ENCODE data around the gene CLOCK. TPM values are rescaled to one million over a fixed set of nuclear protein-coding genes. Genes with fewer than 3 reads are reported as not detected.

CLOCK gene
- total RNA-seq, 1 donor from 2014 or later, result 35.9 TPM

GRCh38 chr4:55507612-55508011, 39.1 kb downstream of the CLOCK start:
- peaks cover 42% of the 10 kb centered on the region for H3K79me2 ChIP-seq (ENCODE audit: low read depth)
- no peak overlapping the region for H3K4me2 ChIP-seq
- H3K36me3 ChIP-seq, result no peaks in the 10 kb centered on the region
- H3K9ac ChIP-seq, result no peak overlapping the region
- no peaks in the 10 kb centered on the region for H4K20me1 ChIP-seq (ENCODE audit: low read depth)
- no peaks in the 10 kb centered on the region for H3K4me1 ChIP-seq
- Mint-ChIP-seq H3K36me3 (peaks cover 34% of the 10 kb centered on the region), H3K4me3 (no peak overlapping the region), H3K27me3 (ENCODE audit: insufficient read depth, low read depth) (no peaks in the 10 kb centered on the region), H3K9me3 (peaks cover 6% of the 10 kb centered on the region), H3K4me1 (no peaks in the 10 kb centered on the region), H3K27ac (no peak overlapping the region)
- H3F3A ChIP-seq (ENCODE audit: low read depth), result no peaks in the 10 kb centered on the region
- no peak overlapping the region for H3K4me3 ChIP-seq
- no peaks in the 10 kb centered on the region for H3K27me3 ChIP-seq
- no peak for TF ChIP-seq CTCF (IDR thresholded peaks at IDR 0.05)
- no peak for DNase-seq (ENCODE audit: low spot score)
- no peak overlapping the region for H3K27ac ChIP-seq
- no peak overlapping the region for H2AFZ ChIP-seq (replicated peaks)
- no peaks in the 10 kb centered on the region for H3K9me3 ChIP-seq (ENCODE audit: low read depth)

- H3K27ac ChIP-seq, result no peak overlapping the region
Measured at GRCh38 chr4:55503169-55503568, 43.5 kb downstream of the CLOCK start.

GRCh38 chr4:55500072-55500471, 46.6 kb downstream of the CLOCK start:
- Mint-ChIP-seq H3K36me3 (peaks cover 41% of the 10 kb centered on the region), H3K4me1 (peaks cover 5% of the 10 kb centered on the region), H3K27me3 (ENCODE audit: insufficient read depth, low read depth) (peaks cover 2% of the 10 kb centered on the region), H3K4me3 (no peak overlapping the region), H3K27ac (no peak overlapping the region), H3K9me3 (peaks cover 9% of the 10 kb centered on the region)
- Histone ChIP-seq H3K9ac (no peak overlapping the region), H3K4me1 (peaks cover 12% of the 10 kb centered on the region), H3F3A (ENCODE audit: low read depth) (no peaks in the 10 kb centered on the region), H3K9me3 (ENCODE audit: low read depth) (no peaks in the 10 kb centered on the region), H3K4me3 (no peak overlapping the region), H3K36me3 (peaks cover 2% of the 10 kb centered on the region), H3K27ac (no peak overlapping the region), H3K4me2 (no peak overlapping the region), H3K79me2 (ENCODE audit: low read depth) (peaks cover 41% of the 10 kb centered on the region), H3K27me3 (no peaks in the 10 kb centered on the region), H4K20me1 (ENCODE audit: low read depth) (peaks cover 11% of the 10 kb centered on the region), H2AFZ (replicated peaks) (no peak overlapping the region)
- no peak for DNase-seq (ENCODE audit: low spot score)
- TF ChIP-seq CTCF (IDR thresholded peaks at IDR 0.05), result no peak
- no peak for TF ChIP-seq EZH2 (IDR thresholded peaks at IDR 0.05)
- no peak for TF ChIP-seq EZH2phosphoT487 (IDR thresholded peaks at IDR 0.05)

More at GRCh38 chr4:55503169-55503568, 43.5 kb downstream of the CLOCK start:
- H2AFZ ChIP-seq (replicated peaks), result no peak overlapping the region
- H4K20me1 ChIP-seq (ENCODE audit: low read depth), result peaks cover 11% of the 10 kb centered on the region
- H3K4me1 ChIP-seq, result peaks cover 12% of the 10 kb centered on the region
- no peak overlapping the region for H3K27ac Mint-ChIP-seq
- H3K4me3 ChIP-seq, result no peak overlapping the region
- H3K27me3 ChIP-seq, result no peaks in the 10 kb centered on the region
- no peak overlapping the region for H3K4me3 Mint-ChIP-seq
- peaks cover 42% of the 10 kb centered on the region for H3K36me3 Mint-ChIP-seq
- no peak overlapping the region for H3K4me2 ChIP-seq
- peaks cover 2% of the 10 kb centered on the region for H3K27me3 Mint-ChIP-seq (ENCODE audit: insufficient read depth, low read depth)
- TF ChIP-seq CTCF (IDR thresholded peaks at IDR 0.05) (no peak), EZH2 (IDR thresholded peaks at IDR 0.05) (no peak), EZH2phosphoT487 (IDR thresholded peaks at IDR 0.05) (no peak)
- peaks cover 5% of the 10 kb centered on the region for H3K4me1 Mint-ChIP-seq
- H3K79me2 ChIP-seq (ENCODE audit: low read depth), result peaks cover 34% of the 10 kb centered on the region
- H3K9me3 ChIP-seq (ENCODE audit: low read depth), result no peaks in the 10 kb centered on the region
- DNase-seq (ENCODE audit: low spot score), result no peak
- H3K9ac ChIP-seq, result no peak overlapping the region
- peaks cover 4% of the 10 kb centered on the region for H3K9me3 Mint-ChIP-seq
- H3F3A ChIP-seq (ENCODE audit: low read depth), result no peaks in the 10 kb centered on the region
- H3K36me3 ChIP-seq, result no peaks in the 10 kb centered on the region

All from neural progenitor cell (in vitro differentiated cells).